CD14-positive monocyte (primary cell): ENCODE data around the gene PDLIM5. TPM values are rescaled to one million over a fixed set of nuclear protein-coding genes. Genes with fewer than 3 reads are reported as not detected.

Experiments
- DNase-seq, 3 donors: peaks; one replicate each; pipeline ENCODE4 v3.0.0-alpha.2; 2011 to 2022
- H2AFZ ChIP-seq: 2 replicates; pipeline ENCODE4 v1.6.0; 2012; ENCODE audit warnings: mild to moderate bottlenecking, low read depth, low read length, inconsistent platforms; ENCODE audit not compliant: insufficient read depth, poor library complexity, severe bottlenecking
- H3K27ac ChIP-seq, 2 donors: 1 replicate in 1 of 2; 2 replicates in 1 of 2; pipeline ENCODE4 v1.5.1; 2012 to 2013; ENCODE audit warnings: low read length in 2 of 2, control low read depth in 1 of 2, inconsistent platforms in 1 of 2, low read depth in 1 of 2, mild to moderate bottlenecking in 1 of 2
- H3K27me3 ChIP-seq, 2 donors: one replicate each; pipeline versions ENCODE4 v1.6.0 to v1.6.1; 2011 to 2013; ENCODE audit warnings: low read length in 2 of 2; ENCODE audit not compliant: control insufficient read depth in 2 of 2, insufficient read depth in 2 of 2
- H3K36me3 ChIP-seq, 2 donors: replicated peaks in 1 of 2; 1 replicate in 1 of 2; 2 replicates in 1 of 2; pipeline versions ENCODE4 v1.5.1 to v1.6.1; 2012 to 2013; ENCODE audit warnings: low read length in 2 of 2, control low read depth in 1 of 2, inconsistent platforms in 1 of 2, mild to moderate bottlenecking in 1 of 2; ENCODE audit not compliant: insufficient read depth in 2 of 2, control insufficient read depth in 1 of 2
- H3K4me1 ChIP-seq, 2 donors: 1 replicate in 1 of 2; 2 replicates in 1 of 2; pipeline versions ENCODE4 v1.5.1 to v1.6.1; 2012 to 2013; ENCODE audit warnings: low read length in 2 of 2, control low read depth in 1 of 2, inconsistent platforms in 1 of 2, mild to moderate bottlenecking in 1 of 2, moderate library complexity in 1 of 2; ENCODE audit not compliant: insufficient read depth in 2 of 2, control insufficient read depth in 1 of 2
- H3K4me2 ChIP-seq: replicated peaks from 2 replicates; pipeline ENCODE3; 2012; ENCODE audit warnings: low read length, moderate library complexity, mild to moderate bottlenecking; ENCODE audit not compliant: poor library complexity, severe bottlenecking; ENCODE audit errors: extremely low read depth
- H3K4me3 ChIP-seq, 3 experiments: fragments of 200-600 bp in 1 of 3; sonication (generic) in 1 of 3; replicated peaks in 1 of 3; 1 replicate in 2 of 3; 2 replicates in 1 of 3; pipeline ENCODE4 v1.5.1; 2011 to 2013; ENCODE audit warnings: low read length in 3 of 3, mild to moderate bottlenecking in 3 of 3, control low read depth in 2 of 3, low read depth in 2 of 3, inconsistent platforms in 1 of 3, moderate library complexity in 1 of 3
- H3K79me2 ChIP-seq: 2 replicates; pipeline ENCODE4 v1.6.0; 2012; ENCODE audit warnings: mild to moderate bottlenecking, control low read depth, inconsistent platforms, low read length, moderate library complexity; ENCODE audit not compliant: insufficient read depth
- H3K9ac ChIP-seq: 2 replicates; pipeline ENCODE4 v1.6.0; 2017; ENCODE audit warnings: low read length, mild to moderate bottlenecking; ENCODE audit not compliant: insufficient read depth, poor library complexity, severe bottlenecking
- H3K9me3 ChIP-seq, 2 donors: replicated peaks in 1 of 2; 1 replicate in 1 of 2; 2 replicates in 1 of 2; pipeline versions ENCODE4 v1.5.1 to v1.6.1; 2012 to 2013; ENCODE audit warnings: low read length in 2 of 2, control low read depth in 1 of 2; ENCODE audit not compliant: control insufficient read depth in 1 of 2, insufficient read depth in 1 of 2
- H4K20me1 ChIP-seq: 2 replicates; pipeline ENCODE4 v1.6.0; 2012; ENCODE audit warnings: mild to moderate bottlenecking, low read length, control low read depth, moderate library complexity; ENCODE audit not compliant: insufficient read depth
- H3K27ac Mint-ChIP-seq, 7 donors: one replicate each; pipeline ENCODE4 v1.8.0; 2020; ENCODE audit warnings: mild to moderate bottlenecking in 7 of 7, mixed read lengths in 7 of 7, moderate library complexity in 6 of 7, inconsistent platforms in 2 of 7
- H3K27me3 Mint-ChIP-seq, 3 donors: one replicate each; pipeline ENCODE4 v1.8.0; 2021 to 2022; ENCODE audit warnings: low read depth in 3 of 3, mild to moderate bottlenecking in 3 of 3, mixed read lengths in 3 of 3, moderate library complexity in 3 of 3, inconsistent platforms in 1 of 3
- H3K36me3 Mint-ChIP-seq, 2 donors: one replicate each; pipeline ENCODE4 v1.8.0; 2020; ENCODE audit warnings: mixed read lengths in 2 of 2, inconsistent platforms in 1 of 2, mild to moderate bottlenecking in 1 of 2
- H3K4me1 Mint-ChIP-seq: one replicate; pipeline ENCODE4 v1.8.0; 2020; ENCODE audit warnings: mild to moderate bottlenecking, mixed read lengths
- H3K4me3 Mint-ChIP-seq, 2 donors: one replicate each; pipeline ENCODE4 v1.8.0; 2020; ENCODE audit warnings: mild to moderate bottlenecking in 2 of 2, mixed read lengths in 2 of 2, moderate library complexity in 1 of 2
- H3K9me3 Mint-ChIP-seq, 7 donors: one replicate each; pipeline ENCODE4 v1.8.0; 2020 to 2022; ENCODE audit warnings: mixed read lengths in 7 of 7, mild to moderate bottlenecking in 6 of 7, moderate library complexity in 6 of 7, inconsistent platforms in 2 of 7
- CTCF ChIP-seq: fragments of 200-600 bp; IDR thresholded peaks from one replicate; pipeline ENCODE4 v1.8.0; 2022; ENCODE audit warnings: antibody characterized with exemption, mild to moderate bottlenecking
- WGBS: methylation state at CpG from one replicate; pipeline ENCODE4 v1.1.5; 2013; ENCODE audit warnings: missing lambda C conversion rate; ENCODE audit not compliant: insufficient coverage; 5-methylcytosine and 5-hydroxymethylcytosine counted together
- intact Hi-C, 2 donors: fragments of 100-400 bp; cut with micrococcal nuclease; formaldehyde crosslinking; loops; one replicate each; pipeline versions ENCODE4 v1.15.0 to v1.15.1; 2023
- polyA plus RNA-seq, 3 donors: library from polyadenylated mRNA; depleted of rRNA in 1 of 3; unstranded in 2 of 3; stranded (reverse) in 1 of 3; fragments of 300-500 nt in 2 of 3; fragments of >200 nt in 1 of 3; fragmentation: Illumina TruSeq in 2 of 3; gene quantifications; 1 replicate in 2 of 3; 2 replicates in 1 of 3; pipeline ENCODE4 v1.2.3, GENCODE V29; 2012 to 2021

PDLIM5 gene
- polyA plus RNA-seq, 3 donors = 75.3 to 105 (median 80.9) TPM

- peaks cover 0 to 2% (median 0%) of the 10 kb centered on the region in 7 donors for H3K9me3 Mint-ChIP-seq
- Histone ChIP-seq H3K27ac (no peak overlapping the region), H3K9ac (no peak overlapping the region), H3K27me3 (no peaks in the 10 kb centered on the region), H2AFZ (no peak overlapping the region), H4K20me1 (no peaks in the 10 kb centered on the region), H3K36me3 (no peaks in the 10 kb centered on the region), H3K4me2 (no peak overlapping the region), H3K9me3 (no peaks in the 10 kb centered on the region), H3K4me3 (no peak overlapping the region), H3K79me2 (no peaks in the 10 kb centered on the region), H3K4me1 (no peaks in the 10 kb centered on the region)
- no peak overlapping the region for H3K27ac Mint-ChIP-seq
- intact Hi-C loops = loop anchor here (5.0 kb wide), 2 partner anchors 184 to 189 kb away; no protein-coding TSS in a partner anchor
- WGBS = no CpG with 5 or more reads among the region's 2 CpGs
- H3K27me3 Mint-ChIP-seq = peaks cover 0 to 4% (median 2%) of the 10 kb centered on the region in 3 donors
- no peak for TF ChIP-seq CTCF
- H3K4me3 Mint-ChIP-seq = no peak overlapping the region
- peaks cover 3% of the 10 kb centered on the region for H3K4me1 Mint-ChIP-seq
- H3K36me3 Mint-ChIP-seq = no peaks in the 10 kb centered on the region
- DNase-seq = no peak
Observed at GRCh38 chr4:94407846-94408245, 43.9 kb upstream of the PDLIM5 start.

DNA sequence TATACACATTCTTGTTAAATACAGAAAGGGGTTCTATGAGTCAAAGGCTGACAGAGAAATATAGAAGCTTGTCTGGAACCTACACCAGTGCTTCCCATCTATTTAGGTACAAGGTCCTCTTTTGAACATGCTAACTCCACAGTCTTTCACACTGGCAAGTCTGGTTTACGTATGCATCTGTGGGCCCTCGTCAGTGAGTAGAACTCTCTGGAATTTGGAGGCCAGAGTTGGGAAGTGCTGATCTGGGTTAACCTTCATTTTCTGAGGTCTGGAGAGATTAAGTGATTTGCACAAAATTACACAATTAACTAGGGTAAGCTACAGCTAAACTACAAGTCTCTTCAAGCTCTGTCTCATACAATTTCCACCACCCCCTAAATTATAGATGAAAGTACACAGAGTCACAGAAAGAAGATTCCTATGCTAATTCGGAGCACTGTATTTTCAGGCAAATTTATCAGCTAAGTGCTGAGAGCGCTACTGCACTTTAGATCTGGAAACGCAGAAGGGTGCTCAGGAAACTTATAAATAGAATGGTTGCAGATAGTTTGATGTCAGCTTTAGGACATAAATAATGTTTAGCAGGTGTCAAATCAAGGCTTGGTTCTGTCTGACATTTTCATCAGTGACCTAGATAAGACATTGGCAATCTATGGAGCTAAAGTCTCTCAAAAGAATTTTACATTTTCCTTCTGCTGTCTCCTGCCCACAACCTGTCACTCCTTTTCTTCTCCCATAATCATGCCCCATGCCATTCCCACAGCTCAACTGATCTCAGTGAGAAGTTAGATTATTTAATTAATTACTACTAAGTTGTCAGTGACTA, 43.0 kb upstream of the PDLIM5 start:
- H3K9me3 Mint-ChIP-seq = peaks cover 0 to 2% (median 0%) of the 10 kb centered on the region in 7 donors
- peaks cover 3% of the 10 kb centered on the region for H3K4me1 Mint-ChIP-seq
- H3K27me3 ChIP-seq = no peaks in the 10 kb centered on the region
- no peak overlapping the region for H3K9ac ChIP-seq
- no peaks in the 10 kb centered on the region for H3K9me3 ChIP-seq
- H3K27ac ChIP-seq = no peak overlapping the region
- peaks cover 0 to 5% (median 2%) of the 10 kb centered on the region in 3 donors for H3K27me3 Mint-ChIP-seq
- H4K20me1 ChIP-seq = no peaks in the 10 kb centered on the region
- H3K27ac Mint-ChIP-seq = no peak overlapping the region
- H3K4me3 Mint-ChIP-seq = no peak overlapping the region
- 97% methylated on average over 3 of the region's 5 CpGs for WGBS
- intact Hi-C loops = loop anchor here (5.0 kb wide), 2 partner anchors 184 to 189 kb away; no protein-coding TSS in a partner anchor
- DNase-seq = no peak
- H3K4me1 ChIP-seq = no peaks in the 10 kb centered on the region
- H3K36me3 Mint-ChIP-seq = no peaks in the 10 kb centered on the region
- no peak overlapping the region for H2AFZ ChIP-seq
- no peak overlapping the region for H3K4me2 ChIP-seq
- no peak overlapping the region for H3K4me3 ChIP-seq
- no peaks in the 10 kb centered on the region for H3K79me2 ChIP-seq
- H3K36me3 ChIP-seq = no peaks in the 10 kb centered on the region
- no peak for TF ChIP-seq CTCF
